ENCODE measurements around the gene MRTO4. TPM values are rescaled to one million over a fixed set of nuclear protein-coding genes. Genes with fewer than 3 reads are reported as not detected.
"Not testable (repeated sequence)": the region's sequence is repeated elsewhere in the genome, so short reads cannot be mapped to it uniquely, and the experiment has no call there.

The MRTO4 gene
- total RNA-seq, 1 donor = 22.7 TPM

DNA sequence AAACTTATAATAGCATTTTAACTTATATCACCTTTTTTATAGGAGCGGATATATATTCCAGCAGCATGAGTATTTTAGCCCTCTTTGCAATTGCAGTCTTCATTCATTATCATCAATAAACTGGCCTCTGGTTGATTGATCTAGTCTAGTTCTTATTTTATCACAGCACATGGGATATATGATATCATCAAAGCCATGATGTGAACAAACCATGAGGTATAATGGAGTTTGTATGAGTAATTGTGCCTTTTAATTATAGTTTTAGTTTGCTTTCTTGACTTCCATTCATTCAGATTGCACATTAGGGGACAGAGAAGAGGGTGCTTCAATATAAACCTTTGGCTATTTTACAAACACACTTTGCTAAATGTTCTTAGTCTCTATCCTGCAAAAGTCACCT, 38.0 kb upstream of the MRTO4 start:
- H3K4me3 ChIP-seq (ENCODE audit: low read depth, low read length) = no peak overlapping the region
- TF ChIP-seq, protein P1, sequence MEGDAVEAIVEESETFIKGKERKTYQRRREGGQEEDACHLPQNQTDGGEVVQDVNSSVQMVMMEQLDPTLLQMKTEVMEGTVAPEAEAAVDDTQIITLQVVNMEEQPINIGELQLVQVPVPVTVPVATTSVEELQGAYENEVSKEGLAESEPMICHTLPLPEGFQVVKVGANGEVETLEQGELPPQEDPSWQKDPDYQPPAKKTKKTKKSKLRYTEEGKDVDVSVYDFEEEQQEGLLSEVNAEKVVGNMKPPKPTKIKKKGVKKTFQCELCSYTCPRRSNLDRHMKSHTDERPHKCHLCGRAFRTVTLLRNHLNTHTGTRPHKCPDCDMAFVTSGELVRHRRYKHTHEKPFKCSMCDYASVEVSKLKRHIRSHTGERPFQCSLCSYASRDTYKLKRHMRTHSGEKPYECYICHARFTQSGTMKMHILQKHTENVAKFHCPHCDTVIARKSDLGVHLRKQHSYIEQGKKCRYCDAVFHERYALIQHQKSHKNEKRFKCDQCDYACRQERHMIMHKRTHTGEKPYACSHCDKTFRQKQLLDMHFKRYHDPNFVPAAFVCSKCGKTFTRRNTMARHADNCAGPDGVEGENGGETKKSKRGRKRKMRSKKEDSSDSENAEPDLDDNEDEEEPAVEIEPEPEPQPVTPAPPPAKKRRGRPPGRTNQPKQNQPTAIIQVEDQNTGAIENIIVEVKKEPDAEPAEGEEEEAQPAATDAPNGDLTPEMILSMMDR (IDR thresholded peaks at IDR 0.05; ENCODE audit: insufficient read depth, low read length) = no peak
- DNase-seq (ENCODE audit: low read depth) = no peak

DNA sequence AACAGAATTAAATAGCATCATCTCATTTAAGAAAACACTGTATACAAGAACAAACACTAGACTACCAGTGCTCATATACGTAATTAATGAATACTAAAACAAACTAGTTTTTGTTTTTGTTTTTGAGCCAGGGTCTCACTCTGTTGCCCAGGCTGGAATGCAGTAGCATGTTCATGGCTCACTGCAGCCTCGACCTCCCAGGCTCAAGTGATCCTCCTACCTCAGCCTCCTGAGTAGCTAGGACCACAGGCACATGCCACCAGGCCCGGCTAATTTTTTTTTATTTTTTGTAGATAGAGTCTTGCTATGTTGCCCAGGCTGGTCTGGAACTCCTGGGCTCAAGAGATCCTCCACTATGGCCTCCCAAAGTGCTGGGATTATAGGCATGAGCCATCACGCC, 35.0 kb upstream of the MRTO4 start:
- H3K4me3 ChIP-seq (ENCODE audit: low read depth, low read length) = not testable (repeated sequence)

DNA sequence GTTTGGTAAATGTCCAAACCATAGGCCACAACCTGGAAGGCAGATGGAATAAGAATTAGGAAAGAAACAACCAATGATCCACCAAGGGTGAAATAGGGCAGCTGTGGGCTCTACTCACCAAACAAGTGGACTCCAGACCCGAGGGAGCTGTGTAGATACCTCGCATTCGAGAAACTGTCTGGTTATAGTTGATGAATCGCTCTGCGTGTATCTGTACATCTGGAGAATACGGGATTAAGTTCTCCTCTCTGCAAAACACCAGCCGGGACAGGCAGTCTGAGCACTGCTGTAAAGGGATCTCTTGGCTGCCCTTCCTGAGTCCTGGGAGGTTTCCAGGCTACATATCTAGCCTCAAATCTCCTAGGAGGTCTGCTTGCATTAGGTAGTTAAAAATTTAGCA, 32.2 kb upstream of the MRTO4 start:
- DNase-seq (ENCODE audit: low read depth) = no peak
- no peak overlapping the region for H3K4me3 ChIP-seq (ENCODE audit: low read depth, low read length)
- TF ChIP-seq, protein P1 (IDR thresholded peaks at IDR 0.05; ENCODE audit: insufficient read depth, low read length) = no peak

More for the DNA sequence above, 35.0 kb upstream of the MRTO4 start:
- not testable (repeated sequence) for DNase-seq (ENCODE audit: low read depth)

DNA sequence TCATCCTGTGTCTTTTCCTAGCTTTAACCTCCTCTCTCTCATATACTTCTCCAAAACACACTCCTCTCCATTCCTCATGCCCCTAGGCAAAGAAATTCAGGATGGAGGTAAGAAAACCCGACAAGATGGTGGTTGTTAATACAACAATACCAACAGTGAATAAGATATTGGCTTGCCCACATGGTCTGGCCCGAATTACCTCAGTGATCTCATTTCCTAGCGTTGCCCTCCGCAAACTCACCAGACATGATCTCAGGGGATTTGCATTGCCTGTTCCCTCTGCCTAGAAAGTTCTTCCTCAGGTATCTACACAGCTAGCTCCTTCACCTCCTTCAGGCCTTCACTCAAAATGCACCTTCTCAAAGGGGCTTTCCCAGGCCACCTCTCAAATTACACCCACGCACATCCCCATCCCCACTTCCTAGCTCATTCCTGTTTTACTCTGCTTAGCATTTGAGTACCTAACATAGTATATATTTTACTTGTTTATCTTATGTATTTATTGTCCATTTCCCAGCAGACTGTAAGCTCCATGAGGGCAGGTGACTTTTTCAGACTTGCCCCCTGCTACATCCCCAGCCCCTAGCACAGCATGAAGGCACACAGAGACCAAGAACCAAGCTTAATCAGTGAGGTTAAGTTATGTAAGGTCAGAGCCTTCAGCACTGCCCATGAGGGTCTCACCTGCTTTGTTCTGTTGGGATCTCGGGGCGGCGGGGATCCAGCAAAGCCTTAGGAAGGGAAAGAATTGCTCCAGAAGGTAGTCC, 31.3 kb upstream of the MRTO4 start:
- TF ChIP-seq, protein P1 (IDR thresholded peaks at IDR 0.05; ENCODE audit: insufficient read depth, low read length) = no peak
- DNase-seq (ENCODE audit: low read depth) = no peak
- no peak overlapping the region for H3K4me3 ChIP-seq (ENCODE audit: low read depth, low read length)

DNA sequence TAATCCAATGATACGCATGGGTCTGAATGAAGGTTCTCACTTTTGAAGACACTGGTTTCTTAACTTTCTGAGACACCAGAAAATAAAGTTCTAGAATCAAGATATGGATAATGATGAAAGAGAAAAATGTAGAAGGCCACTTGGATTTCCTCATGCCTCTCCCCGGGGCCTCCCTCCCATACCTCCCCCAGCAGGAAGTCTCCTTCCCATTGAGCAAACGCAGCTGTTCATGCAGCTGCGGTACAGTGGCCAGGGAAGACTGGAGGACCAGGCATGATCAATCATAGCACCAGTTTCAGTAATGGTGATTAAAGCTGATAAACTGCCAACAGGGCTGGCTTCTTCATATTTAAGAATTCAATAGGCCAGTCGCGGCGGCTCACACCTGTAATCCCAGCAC, 30.6 kb upstream of the MRTO4 start:
- TF ChIP-seq, protein P1 (IDR thresholded peaks at IDR 0.05; ENCODE audit: insufficient read depth, low read length) = no peak
- H3K4me3 ChIP-seq (ENCODE audit: low read depth, low read length) = no peak overlapping the region
- DNase-seq (ENCODE audit: low read depth) = no peak

DNA sequence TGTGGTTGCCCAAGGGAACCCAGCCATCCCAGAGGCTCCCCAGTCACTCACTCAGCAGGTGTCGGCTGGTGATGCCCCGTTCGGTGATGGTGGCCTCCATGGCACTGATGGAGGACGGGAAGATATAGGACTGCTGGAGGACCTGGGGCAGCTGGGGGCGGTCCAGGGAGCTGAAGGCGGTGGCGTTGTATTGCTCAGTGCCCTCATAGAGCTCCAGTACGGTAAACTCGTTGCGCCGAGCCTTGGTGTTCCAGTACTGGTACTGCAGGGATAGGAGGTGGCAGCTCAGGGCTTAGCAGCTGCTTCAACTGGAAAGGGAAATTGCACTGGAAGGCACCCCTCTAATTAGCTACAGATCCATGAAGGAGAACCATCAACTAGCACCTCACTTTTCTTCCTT, 29.0 kb upstream of the MRTO4 start:
- DNase-seq (ENCODE audit: low read depth) = no peak
- TF ChIP-seq, protein P1 (IDR thresholded peaks at IDR 0.05; ENCODE audit: insufficient read depth, low read length) = no peak
- no peak overlapping the region for H3K4me3 ChIP-seq (ENCODE audit: low read depth, low read length)

DNA sequence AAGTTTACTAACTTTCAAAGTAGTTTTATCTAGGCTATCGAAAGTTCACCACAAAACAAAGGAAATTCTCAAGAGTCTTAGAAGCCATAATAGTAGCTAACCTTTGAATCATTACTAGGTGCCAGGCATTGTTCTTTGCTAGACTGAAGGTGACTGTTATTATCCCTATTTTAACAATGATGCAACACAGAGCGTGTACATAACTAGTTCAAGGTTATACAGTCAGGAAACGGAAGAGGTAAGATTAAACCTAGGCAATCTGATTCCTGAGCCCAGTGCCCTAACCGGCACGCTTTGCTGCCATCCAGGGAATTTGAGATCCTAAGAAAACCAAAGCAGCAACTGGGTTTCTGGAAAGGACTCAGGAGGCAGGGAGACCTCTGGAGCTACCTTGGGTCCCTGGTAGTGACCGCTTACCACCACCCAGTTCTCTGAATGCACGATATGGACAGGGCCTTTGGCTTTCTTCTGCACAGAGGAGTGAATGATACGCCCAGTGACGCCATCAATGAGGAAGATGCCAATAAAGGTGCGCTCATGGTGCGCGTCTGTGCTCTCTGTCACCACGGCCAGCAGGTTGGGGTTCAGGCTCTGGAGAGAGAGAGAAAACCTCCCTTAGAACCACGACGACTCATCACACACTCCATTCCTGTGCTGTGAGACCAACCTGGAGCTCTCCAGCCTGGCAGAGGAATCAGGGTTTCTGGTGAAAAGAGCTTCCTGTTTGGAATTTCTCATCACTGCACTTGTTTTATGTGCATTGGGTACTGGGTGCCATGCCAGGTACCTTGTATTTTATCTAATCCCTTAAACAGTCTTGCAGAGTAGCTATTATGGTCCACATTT, 28.4 kb upstream of the MRTO4 start:
- no peak for DNase-seq (ENCODE audit: low read depth)
- H3K4me3 ChIP-seq (ENCODE audit: low read depth, low read length) = no peak overlapping the region
- TF ChIP-seq, protein P1 (IDR thresholded peaks at IDR 0.05; ENCODE audit: insufficient read depth, low read length) = no peak
